Trophoblast cell (in vitro differentiated cells and primary cell): ENCODE results near the gene B3GAT1.

ENCODE experiments used
- DNase-seq, 2 donors: peaks; one replicate each; pipeline ENCODE4 v3.0.0-alpha.2; 2016
- H2AFZ ChIP-seq: 2 replicates; pipeline ENCODE4 v1.6.1; 2013; ENCODE audit warnings: low read length, moderate library complexity, mild to moderate bottlenecking; ENCODE audit not compliant: insufficient read depth, poor library complexity
- H2AK5ac ChIP-seq: 2 replicates; pipeline ENCODE4 v1.6.1; 2013; ENCODE audit warnings: mild to moderate bottlenecking, low read length
- H2BK120ac ChIP-seq: 2 replicates; pipeline ENCODE4 v1.6.1; 2013; ENCODE audit warnings: low read length, mild to moderate bottlenecking, moderate library complexity; ENCODE audit not compliant: insufficient read depth, poor library complexity
- H2BK12ac ChIP-seq: 2 replicates; pipeline ENCODE4 v1.6.1; 2013; ENCODE audit warnings: mild to moderate bottlenecking, low read length, moderate library complexity
- H2BK5ac ChIP-seq: 2 replicates; pipeline ENCODE4 v1.6.1; 2013; ENCODE audit warnings: low read length, low read depth, moderate library complexity, mild to moderate bottlenecking; ENCODE audit not compliant: poor library complexity
- H3K14ac ChIP-seq: 2 replicates; pipeline ENCODE4 v1.6.1; 2013; ENCODE audit warnings: mild to moderate bottlenecking, low read length
- H3K18ac ChIP-seq: 2 replicates; pipeline ENCODE4 v1.6.1; 2013; ENCODE audit warnings: mild to moderate bottlenecking, low read length
- H3K23ac ChIP-seq: 2 replicates; pipeline ENCODE4 v1.6.1; 2013; ENCODE audit warnings: low read length
- H3K27ac ChIP-seq: 2 replicates; pipeline ENCODE4 v1.5.1; 2013; ENCODE audit warnings: low read depth, mild to moderate bottlenecking, inconsistent platforms, low read length, moderate library complexity
- H3K27me3 ChIP-seq: 2 replicates; pipeline ENCODE4 v1.6.1; 2013; ENCODE audit warnings: inconsistent platforms, mild to moderate bottlenecking, low read length, moderate library complexity; ENCODE audit not compliant: insufficient read depth
- H3K36me3 ChIP-seq, 2 experiments: 1 replicate in 1 of 2; 2 replicates in 1 of 2; pipeline ENCODE4 v1.6.1; 2013; ENCODE audit warnings: low read length in 2 of 2, mild to moderate bottlenecking in 2 of 2, moderate library complexity in 1 of 2; ENCODE audit not compliant: insufficient read depth in 2 of 2, control insufficient read depth in 1 of 2
- H3K4ac ChIP-seq: 2 replicates; pipeline ENCODE4 v1.6.1; 2013; ENCODE audit warnings: low read depth, mild to moderate bottlenecking, low read length, moderate library complexity
- H3K4me1 ChIP-seq, 2 experiments: 1 replicate in 1 of 2; 2 replicates in 1 of 2; pipeline ENCODE4 v1.6.1; 2013; ENCODE audit warnings: low read length in 2 of 2, mild to moderate bottlenecking in 2 of 2, moderate library complexity in 1 of 2; ENCODE audit not compliant: insufficient read depth in 2 of 2, control insufficient read depth in 1 of 2
- H3K4me2 ChIP-seq: 2 replicates; pipeline ENCODE4 v1.6.1; 2013; ENCODE audit warnings: inconsistent platforms, mild to moderate bottlenecking, low read length, moderate library complexity
- H3K4me3 ChIP-seq: 2 replicates; pipeline ENCODE4 v1.5.1; 2013; ENCODE audit warnings: mild to moderate bottlenecking, low read depth, low read length, inconsistent platforms
- H3K79me1 ChIP-seq: one replicate; pipeline ENCODE4 v1.6.1; 2013; ENCODE audit warnings: low read length
- H3K79me2 ChIP-seq: 2 replicates; pipeline ENCODE4 v1.6.1; 2013; ENCODE audit warnings: low read length, mild to moderate bottlenecking; ENCODE audit not compliant: control insufficient read depth, insufficient read depth, poor library complexity
- H3K9ac ChIP-seq: 2 replicates; pipeline ENCODE4 v1.6.1; 2013; ENCODE audit warnings: mild to moderate bottlenecking, low read length
- H3K9me3 ChIP-seq: 2 replicates; pipeline ENCODE4 v1.6.1; 2013; ENCODE audit warnings: low read depth, mild to moderate bottlenecking, control low read depth, inconsistent platforms, low read length; ENCODE audit not compliant: insufficient read depth
- H4K12ac ChIP-seq: 2 replicates; pipeline ENCODE4 v1.6.1; 2013; ENCODE audit warnings: low read depth, mild to moderate bottlenecking, low read length, moderate library complexity
- H4K8ac ChIP-seq: 2 replicates; pipeline ENCODE4 v1.6.1; 2013; ENCODE audit warnings: low read depth, mild to moderate bottlenecking, low read length, moderate library complexity
- H4K91ac ChIP-seq: one replicate; pipeline ENCODE4 v1.6.1; 2013; ENCODE audit warnings: low read depth, mild to moderate bottlenecking, low read length, moderate library complexity
- WGBS: extraction: QIAGEN DNeasy Blood & Tissue Kit; methylation state at CpG from one replicate; pipeline ENCODE4 v1.1.7; 2013; ENCODE audit warnings: missing lambda C conversion rate; ENCODE audit not compliant: insufficient read length, insufficient coverage; ENCODE audit errors: extremely low coverage; 5-methylcytosine and 5-hydroxymethylcytosine counted together

Gene B3GAT1

GRCh38 chr11:134331354-134332188, 80.5 kb downstream of the B3GAT1 start, which contains the start of gene GLB1L2:
Gene GLB1L2, plus strand, starts transcription at chr11:134331988. Its CDS starts 74 bp downstream, at chr11:134332062.
- peaks cover 4% of the 10 kb centered on the region for H3K27me3 ChIP-seq
- H2AK5ac ChIP-seq, result no peak within 1 kb of the TSS
- H3K36me3 ChIP-seq, result no peaks in the 10 kb centered on the region
- peak; percentile 63 to 73 for DNase-seq
- H3K4me1 ChIP-seq, result peaks cover 5 to 7% of the 10 kb centered on the region in 2 experiments
- peak within 1 kb of the TSS; percentile 91 for H3K4me2 ChIP-seq
- H3K4ac ChIP-seq, result no peak within 1 kb of the TSS
- no peak within 1 kb of the TSS for H4K91ac ChIP-seq
- no peak within 1 kb of the TSS for H3K9ac ChIP-seq
- no peaks in the 10 kb centered on the region for H3K79me2 ChIP-seq
- no peak within 1 kb of the TSS for H3K18ac ChIP-seq
- H2AFZ ChIP-seq, result peak within 1 kb of the TSS; percentile 45
- H3K23ac ChIP-seq, result no peak within 1 kb of the TSS
- no peak within 1 kb of the TSS for H3K14ac ChIP-seq
- H4K12ac ChIP-seq, result peak within 1 kb of the TSS; percentile 7
- no peak within 1 kb of the TSS for H2BK12ac ChIP-seq
- whole genome bisulfite sequencing, result no CpG with 5 or more reads among the region's 80 CpGs
- no peaks in the 10 kb centered on the region for H3K9me3 ChIP-seq
- H3K27ac ChIP-seq, result no peak within 1 kb of the TSS
- H2BK120ac ChIP-seq, result no peak within 1 kb of the TSS
- H2BK5ac ChIP-seq, result no peak within 1 kb of the TSS
- H3K79me1 ChIP-seq, result no peaks in the 10 kb centered on the region
- peak within 1 kb of the TSS; percentile 61 for H3K4me3 ChIP-seq
- H4K8ac ChIP-seq, result no peak within 1 kb of the TSS

GRCh38 chr11:134330611-134331353, 81.3 kb downstream of the B3GAT1 start:
- no peak overlapping the region for H2AK5ac ChIP-seq
- H3K18ac ChIP-seq, result no peak overlapping the region
- peaks cover 4% of the 10 kb centered on the region for H3K27me3 ChIP-seq
- no peaks in the 10 kb centered on the region for H3K79me1 ChIP-seq
- no peak overlapping the region for H2BK5ac ChIP-seq
- no peak overlapping the region for H3K9ac ChIP-seq
- no peak overlapping the region for H3K27ac ChIP-seq
- H2BK12ac ChIP-seq, result no peak overlapping the region
- no peaks in the 10 kb centered on the region for H3K9me3 ChIP-seq
- no peak overlapping the region for H3K14ac ChIP-seq
- DNase-seq, result peak in 1 of 2 donors; percentile 55
- no peaks in the 10 kb centered on the region for H3K36me3 ChIP-seq
- H4K8ac ChIP-seq, result no peak overlapping the region
- peak overlapping the region; percentile 74 for H3K4me2 ChIP-seq
- H3K4ac ChIP-seq, result no peak overlapping the region
- H4K12ac ChIP-seq, result no peak overlapping the region
- H2AFZ ChIP-seq, result no peak overlapping the region
- H2BK120ac ChIP-seq, result no peak overlapping the region
- H3K79me2 ChIP-seq, result no peaks in the 10 kb centered on the region
- WGBS, result no CpG with 5 or more reads among the region's 22 CpGs
- no peak overlapping the region for H4K91ac ChIP-seq
- no peak overlapping the region for H3K4me3 ChIP-seq
- peaks cover 5 to 7% of the 10 kb centered on the region in 2 experiments for H3K4me1 ChIP-seq
- H3K23ac ChIP-seq, result no peak overlapping the region
